K562 (cell line): ENCODE measurements around the gene GLRA1.

ENCODE experiments used
- AFF4 ChIP-seq: sonication (generic); formaldehyde crosslinking; IDR thresholded peaks from 2 replicates; pipeline ENCODE4 v1.8.0; 2023; ENCODE audit warnings: mild to moderate bottlenecking, missing genetic modification reagents
- ARNT ChIP-seq, 2 experiments: fragments of 450-650 bp; IDR thresholded peaks; 2 replicates each; pipeline ENCODE4 v1.6.1; 2016; ENCODE audit warnings: mild to moderate bottlenecking in 1 of 2
- CBFA2T3 ChIP-seq: fragments of 450-650 bp; IDR thresholded peaks from 2 replicates; pipeline ENCODE4 v1.6.1; 2017
- CC2D1A ChIP-seq: fragments of 450-650 bp; IDR thresholded peaks from 2 replicates; pipeline ENCODE4 v1.6.1; 2017; ENCODE audit warnings: mild to moderate bottlenecking
- CTCF ChIP-seq, 3 experiments: IDR thresholded peaks in 2 of 3; conservative IDR thresholded peaks in 1 of 3; 2 replicates each; pipeline ENCODE4 v1.5.1; 2011 to 2012; ENCODE audit warnings: low read length in 3 of 3, mild to moderate bottlenecking in 3 of 3, control low read depth in 2 of 3, improper control_type of control experiment in 1 of 3, inconsistent platforms in 1 of 3, low read depth in 1 of 3, mixed read lengths in 1 of 3, moderate library complexity in 1 of 3; ENCODE audit not compliant: insufficient read depth in 2 of 3
- DNMT1 ChIP-seq: fragments of 450-650 bp; IDR thresholded peaks from 2 replicates; pipeline ENCODE4 v1.6.1; 2016; ENCODE audit warnings: antibody characterized with exemption, mild to moderate bottlenecking
- GABPB1 ChIP-seq: sonication (generic); formaldehyde crosslinking; IDR thresholded peaks from 2 replicates; pipeline ENCODE4 v1.8.0; 2022; ENCODE audit warnings: mild to moderate bottlenecking, missing genetic modification reagents
- IRF2 ChIP-seq: sonication (generic); formaldehyde crosslinking; IDR thresholded peaks from 2 replicates; pipeline ENCODE4 v1.8.1; 2022; ENCODE audit warnings: mild to moderate bottlenecking, missing genetic modification reagents
- SREBF1 ChIP-seq: fragments of 150-350 bp; IDR thresholded peaks from 2 replicates; pipeline ENCODE4 v1.6.1; 2014; ENCODE audit warnings: antibody characterized with exemption, low read depth, low read length, borderline replicate concordance
- ZBTB1 ChIP-seq: sonication (generic); formaldehyde crosslinking; IDR thresholded peaks from 2 replicates; pipeline ENCODE4 v1.8.1; 2023; ENCODE audit warnings: missing genetic modification reagents, low read depth, mild to moderate bottlenecking, borderline replicate concordance
- ZBTB8A ChIP-seq: fragments of 450-650 bp; IDR thresholded peaks from 2 replicates; pipeline ENCODE4 v1.6.1; 2018; ENCODE audit warnings: mild to moderate bottlenecking, moderate library complexity; ENCODE audit not compliant: partially characterized antibody
- TF ChIP-seq, protein P1 (sequence below): sonication (generic); formaldehyde crosslinking; IDR thresholded peaks from 2 replicates; pipeline ENCODE4 v1.8.0; 2022; ENCODE audit warnings: missing genetic modification reagents, mild to moderate bottlenecking, borderline replicate concordance
- TF ChIP-seq, protein P2 (sequence below): fragments of 450-650 bp; IDR thresholded peaks from 2 replicates; pipeline ENCODE4 v1.6.1; 2016; ENCODE audit warnings: missing biosample characterization, missing genetic modification characterization

DNA sequence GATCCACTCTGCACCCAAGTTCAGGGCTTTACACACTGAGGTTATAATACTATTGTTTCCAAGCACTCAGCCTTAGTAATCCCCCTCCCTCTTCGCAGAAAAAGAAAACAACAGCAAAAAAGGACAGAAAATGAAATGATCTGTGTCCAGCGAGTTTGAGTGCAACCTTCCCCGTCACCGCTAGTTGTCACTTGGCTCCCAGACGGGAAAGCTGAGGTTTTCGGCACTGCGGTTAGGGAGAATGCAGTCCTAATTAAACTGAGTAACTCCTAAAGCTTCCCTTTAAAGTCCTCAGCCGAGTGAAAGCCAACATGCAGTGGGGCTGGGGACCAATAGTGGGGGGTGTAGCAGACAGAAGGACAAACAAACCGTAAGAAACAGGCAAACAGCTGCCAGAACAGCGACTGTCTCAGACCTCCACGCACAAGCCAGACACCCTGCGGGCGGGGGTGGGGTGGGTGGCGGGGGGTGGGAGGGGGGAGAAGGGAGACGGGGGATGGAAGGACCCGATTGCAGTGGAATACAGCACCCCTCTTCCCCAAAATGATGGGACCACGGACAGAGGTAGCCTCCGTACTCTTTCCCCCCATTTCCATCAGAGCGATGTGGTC is 680 bp downstream of the GLRA1 start:
- TF ChIP-seq IRF2 (CRISPR knock-in tag) (no peak), CC2D1A (no peak), DNMT1 (no peak), SREBF1 (no peak), CBFA2T3 (no peak), GABPB1 (CRISPR knock-in tag) (no peak), ZBTB1 (CRISPR knock-in tag) (no peak), CTCF (IDR thresholded peaks at IDR 0.05 in 2 of 3, conservative IDR thresholded peaks at IDR 0.05 in 1 of 3; ENCODE audit: insufficient read depth in 2 of 3, low read depth in 1 of 3, low read length in 3 of 3) (peak; percentile 28 to 40 (median 38); a peak in 5 of 6 replicates), AFF4 (CRISPR knock-in tag) (no peak), ZBTB8A (no peak), ARNT (IDR thresholded peaks at IDR 0.05) (no peak)
- TF ChIP-seq, protein P1, sequence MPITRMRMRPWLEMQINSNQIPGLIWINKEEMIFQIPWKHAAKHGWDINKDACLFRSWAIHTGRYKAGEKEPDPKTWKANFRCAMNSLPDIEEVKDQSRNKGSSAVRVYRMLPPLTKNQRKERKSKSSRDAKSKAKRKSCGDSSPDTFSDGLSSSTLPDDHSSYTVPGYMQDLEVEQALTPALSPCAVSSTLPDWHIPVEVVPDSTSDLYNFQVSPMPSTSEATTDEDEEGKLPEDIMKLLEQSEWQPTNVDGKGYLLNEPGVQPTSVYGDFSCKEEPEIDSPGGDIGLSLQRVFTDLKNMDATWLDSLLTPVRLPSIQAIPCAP (CRISPR knock-in tag), result no peak
- TF ChIP-seq, protein P2, sequence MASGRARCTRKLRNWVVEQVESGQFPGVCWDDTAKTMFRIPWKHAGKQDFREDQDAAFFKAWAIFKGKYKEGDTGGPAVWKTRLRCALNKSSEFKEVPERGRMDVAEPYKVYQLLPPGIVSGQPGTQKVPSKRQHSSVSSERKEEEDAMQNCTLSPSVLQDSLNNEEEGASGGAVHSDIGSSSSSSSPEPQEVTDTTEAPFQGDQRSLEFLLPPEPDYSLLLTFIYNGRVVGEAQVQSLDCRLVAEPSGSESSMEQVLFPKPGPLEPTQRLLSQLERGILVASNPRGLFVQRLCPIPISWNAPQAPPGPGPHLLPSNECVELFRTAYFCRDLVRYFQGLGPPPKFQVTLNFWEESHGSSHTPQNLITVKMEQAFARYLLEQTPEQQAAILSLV, result no peak
